ENCODE results near the gene PLXDC2.
A peak's percentile ranks its signal among the peaks of the same experiment; 100 is the strongest.

Gene PLXDC2

DNA sequence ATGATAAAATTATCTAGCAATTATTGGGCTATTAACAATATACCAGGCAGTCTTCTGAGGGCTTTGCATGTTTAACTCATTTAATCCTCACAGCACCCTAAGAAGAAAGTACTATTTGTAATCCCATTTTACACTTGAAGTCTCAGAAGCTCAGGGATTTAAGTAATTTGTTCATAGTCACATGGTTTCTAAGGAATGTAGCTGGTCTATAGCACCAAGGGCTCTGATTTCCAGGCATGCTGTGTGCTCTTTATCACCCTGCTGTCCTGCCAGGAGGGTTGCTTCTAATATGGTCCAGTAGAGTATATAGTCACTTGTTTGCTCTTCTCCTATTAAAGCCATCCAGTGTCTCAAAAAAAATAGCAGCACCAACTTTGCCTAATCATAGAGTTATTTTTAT lies 417.2 kb downstream of the PLXDC2 start:
- no peak for DNase-seq

DNA sequence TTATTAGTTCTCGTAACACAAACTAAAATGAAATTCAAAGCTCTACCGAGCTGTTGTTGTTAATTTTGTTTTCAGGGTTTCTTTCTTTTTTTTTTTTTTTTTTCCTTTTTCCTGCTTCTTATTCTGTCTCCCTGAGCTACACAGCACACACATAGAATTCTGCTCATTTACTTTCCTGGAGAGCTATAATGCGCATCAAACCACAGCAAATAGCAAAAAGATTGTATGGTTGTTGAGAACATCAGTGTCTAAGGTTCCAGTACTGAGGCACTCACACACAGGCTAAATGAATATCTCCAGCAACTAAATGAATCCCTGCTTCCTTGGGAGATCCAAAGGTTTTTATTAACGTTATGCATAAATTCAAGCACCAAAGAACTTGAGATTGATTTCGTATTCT lies 418.3 kb downstream of the PLXDC2 start:
- no peak for DNase-seq

GRCh38 chr10:20237091-20237570 lies 420.9 kb downstream of the PLXDC2 start:
- no peak for DNase-seq

- DNase-seq: no peak
Measured at GRCh38 chr10:20237586-20237985, 421.4 kb downstream of the PLXDC2 start.

DNA sequence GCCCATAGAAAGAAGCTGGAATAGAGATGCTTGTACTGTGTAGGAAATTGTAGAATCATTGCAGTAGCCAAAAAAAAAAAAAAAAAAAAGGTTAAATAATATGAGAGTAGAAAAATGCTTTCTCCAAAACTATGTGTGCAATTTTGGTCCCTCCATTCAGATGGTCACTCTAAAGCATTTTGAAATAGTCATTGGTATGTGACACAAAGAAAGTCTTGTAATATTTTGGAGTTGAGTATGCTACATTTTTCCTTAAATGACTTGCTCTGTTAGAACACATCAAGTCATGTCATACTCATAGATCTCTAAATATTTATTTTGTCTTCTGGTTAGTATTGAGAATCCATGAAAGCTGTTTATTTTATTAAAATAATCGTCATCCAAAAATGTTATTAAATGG lies 424.4 kb downstream of the PLXDC2 start:
- no peak for DNase-seq

GRCh38 chr10:20247454-20247853 lies 431.2 kb downstream of the PLXDC2 start:
- no peak for DNase-seq

DNA sequence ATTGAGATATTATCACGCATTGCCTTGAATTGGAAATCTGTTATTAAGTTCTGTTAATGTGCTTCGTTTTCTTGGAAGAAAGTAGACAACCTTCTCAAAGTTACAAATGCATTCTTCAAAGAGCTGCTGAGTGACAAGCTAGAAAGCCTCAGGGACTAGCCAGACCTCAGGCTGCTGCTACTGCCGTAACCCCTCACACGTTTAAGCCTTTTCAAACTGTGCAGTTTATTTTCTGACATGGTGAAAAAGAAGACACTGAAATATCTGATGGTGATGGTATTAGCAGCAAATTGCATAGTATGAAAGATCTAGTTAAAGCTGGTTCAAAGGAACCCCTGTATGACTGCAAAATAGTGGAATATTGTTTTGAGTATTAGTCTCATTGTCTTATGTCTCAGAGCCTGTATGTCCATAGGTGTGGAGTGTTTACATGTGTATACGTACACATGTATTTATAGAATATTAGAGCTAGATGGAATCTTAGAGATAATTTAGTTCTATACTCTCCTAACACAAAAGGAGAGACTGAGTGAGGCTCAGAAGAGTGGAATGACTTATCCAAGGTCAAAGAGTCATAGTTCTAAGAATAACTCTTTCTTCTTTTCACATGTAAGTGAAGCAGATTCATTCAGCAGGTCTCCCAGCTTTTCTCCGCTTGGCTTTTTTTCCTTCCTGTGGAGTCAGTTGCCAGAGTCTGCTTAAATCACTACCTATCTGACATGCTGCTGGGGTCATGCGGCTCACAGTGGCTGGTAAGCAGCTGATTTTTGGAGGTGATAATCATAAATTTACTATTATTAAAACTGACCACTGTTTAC lies 431.9 kb downstream of the PLXDC2 start:
- no peak for DNase-seq

GRCh38 chr10:20254078-20254477 lies 437.8 kb downstream of the PLXDC2 start:
- no peak for DNase-seq

GRCh38 chr10:20254497-20254896 lies 438.3 kb downstream of the PLXDC2 start:
- DNase-seq: no peak

DNA sequence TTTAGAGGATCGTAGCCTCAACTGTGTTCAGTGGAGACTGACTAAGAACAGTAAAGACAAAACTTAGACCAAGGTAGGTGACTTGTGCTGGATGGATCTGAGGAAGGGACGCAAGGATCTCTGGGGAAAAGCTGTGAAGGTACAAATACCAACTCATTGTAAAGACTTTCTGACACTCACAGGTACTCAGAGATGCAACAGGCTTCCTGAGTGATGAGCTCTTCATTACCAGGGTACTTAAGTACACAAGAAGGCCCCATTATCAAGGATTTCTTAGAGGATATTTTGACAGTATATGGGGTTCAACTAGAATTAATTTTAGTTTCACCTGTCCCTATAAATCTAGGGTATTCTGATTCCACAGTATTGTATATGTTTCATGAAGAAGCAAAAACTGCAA lies 440.7 kb downstream of the PLXDC2 start:
- DNase-seq: no peak

DNA sequence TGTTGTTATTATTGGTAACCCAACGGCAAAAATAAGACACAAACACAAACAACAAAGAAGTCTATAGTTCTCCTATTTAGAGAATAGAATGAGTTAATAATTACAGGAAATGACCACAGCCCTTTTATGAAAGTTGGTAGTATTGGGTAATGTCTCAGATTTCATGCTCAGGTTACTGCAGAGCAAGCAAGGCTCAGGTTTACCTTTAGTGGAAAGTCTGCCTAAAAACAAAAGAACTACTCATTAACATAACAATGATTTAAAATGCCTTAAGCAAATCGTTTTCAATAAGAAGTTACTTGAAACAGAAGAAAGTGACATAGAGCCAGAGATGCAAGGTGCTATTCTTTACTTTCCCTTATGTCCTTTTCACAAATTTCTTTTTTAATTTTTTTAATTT lies 441.2 kb downstream of the PLXDC2 start:
- DNase-seq: no peak

DNA sequence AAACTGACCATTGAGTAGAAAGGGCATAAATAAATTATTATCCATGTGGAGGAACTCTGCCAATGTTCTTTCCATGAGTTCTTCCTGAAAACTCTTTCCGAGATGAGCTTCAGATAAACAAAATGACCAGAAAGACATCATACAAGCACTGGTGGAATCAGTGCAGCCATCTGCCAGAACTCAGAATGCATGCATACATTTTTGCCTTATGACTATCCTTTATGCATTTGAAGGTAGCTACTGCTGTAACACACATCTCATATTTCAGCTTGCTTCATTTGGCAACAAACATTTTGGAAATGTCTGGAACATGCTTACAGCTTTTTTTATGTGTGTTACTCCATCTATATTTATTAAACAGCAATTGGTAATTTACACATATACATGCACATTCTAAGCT lies 448.9 kb downstream of the PLXDC2 start:
- no peak for DNase-seq

- no peak for DNase-seq
Measured at GRCh38 chr10:20267734-20268133, 451.5 kb downstream of the PLXDC2 start.

DNA sequence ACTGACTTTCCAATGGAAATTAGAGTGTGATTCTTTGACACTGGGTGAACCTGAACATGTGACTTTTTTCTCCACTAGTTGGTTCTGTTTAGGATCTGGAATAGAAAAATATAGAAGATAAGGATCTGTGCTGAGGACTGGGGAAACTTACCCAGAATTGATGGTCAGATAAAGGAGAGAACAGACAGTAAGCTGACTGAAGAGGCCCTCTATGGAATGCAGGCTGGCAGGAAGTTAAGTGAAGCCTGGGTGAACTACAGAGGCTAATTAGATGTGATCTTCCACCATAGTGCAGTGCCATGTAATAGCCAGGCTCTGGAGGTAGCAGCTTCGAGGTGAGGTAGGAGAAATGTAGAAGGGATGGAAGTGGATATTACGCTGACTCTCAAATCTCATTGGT lies 455.3 kb downstream of the PLXDC2 start:
- DNase-seq: no peak

DNA sequence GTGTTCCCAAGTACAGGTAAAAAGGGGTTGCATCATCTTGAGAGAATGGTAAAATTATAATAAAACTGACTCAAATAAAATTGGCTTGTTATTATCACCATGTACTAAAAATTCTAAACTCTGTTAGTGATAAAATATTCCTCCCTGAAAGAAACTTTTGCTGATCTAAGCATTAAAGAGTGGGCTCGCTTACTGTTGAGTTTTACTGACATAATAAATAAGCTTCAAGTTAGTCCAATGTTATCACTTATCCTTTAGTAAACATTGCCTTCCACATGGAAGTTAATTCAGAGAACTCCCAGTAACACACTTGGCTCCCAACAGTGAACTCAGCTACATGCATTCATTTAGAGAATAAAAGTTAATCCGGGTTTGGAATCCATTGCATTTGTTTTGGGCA lies 456.4 kb downstream of the PLXDC2 start:
- no peak for DNase-seq

- DNase-seq: no peak
Measured at GRCh38 chr10:20274571-20274970, 458.3 kb downstream of the PLXDC2 start.

GRCh38 chr10:20276127-20276979 lies 460.1 kb downstream of the PLXDC2 start:
- DNase-seq: peak; percentile 26

- no peak for DNase-seq
Measured at GRCh38 chr10:20277820-20278219, 461.6 kb downstream of the PLXDC2 start.

DNA sequence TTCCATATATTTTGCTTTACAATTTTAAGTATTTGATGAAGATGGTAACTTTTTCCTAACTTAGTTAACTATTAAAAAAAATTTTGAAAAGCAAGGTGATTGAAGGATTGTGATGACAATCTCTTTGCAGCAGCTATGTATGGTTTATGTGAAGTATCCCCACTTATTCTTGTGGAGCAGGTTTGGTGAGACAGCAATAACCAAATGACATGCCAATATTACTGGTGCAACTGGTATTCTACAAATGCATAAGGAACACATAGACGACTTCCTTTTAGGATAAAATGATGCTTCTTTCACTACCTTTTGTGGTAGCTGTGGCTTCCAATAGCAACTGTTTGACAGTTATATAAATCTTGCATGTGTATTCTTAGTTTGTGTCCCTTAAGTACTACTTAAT lies 465.3 kb downstream of the PLXDC2 start:
- no peak for DNase-seq

DNA sequence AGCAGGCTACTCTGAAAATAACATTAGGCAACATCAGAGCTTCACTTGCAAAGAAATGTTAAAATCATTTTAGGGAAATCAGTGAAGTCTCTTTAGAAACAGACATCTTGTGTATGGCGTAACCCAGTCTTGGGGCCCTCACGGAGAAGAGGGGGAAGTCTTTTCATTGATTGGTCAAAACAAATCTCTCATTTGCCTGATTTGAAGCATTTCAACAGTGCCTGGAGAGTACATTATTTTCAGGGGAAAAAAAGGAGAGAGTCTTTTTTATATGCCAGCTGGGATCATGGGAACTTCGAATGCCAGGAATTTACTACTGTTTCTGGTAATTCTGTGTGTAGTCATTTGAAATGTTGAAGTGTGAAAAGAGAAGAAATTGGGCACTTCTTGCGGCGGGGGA lies 471.4 kb downstream of the PLXDC2 start:
- DNase-seq: no peak

GRCh38 chr10:20288060-20288459 lies 471.8 kb downstream of the PLXDC2 start:
- no peak for DNase-seq

DNA sequence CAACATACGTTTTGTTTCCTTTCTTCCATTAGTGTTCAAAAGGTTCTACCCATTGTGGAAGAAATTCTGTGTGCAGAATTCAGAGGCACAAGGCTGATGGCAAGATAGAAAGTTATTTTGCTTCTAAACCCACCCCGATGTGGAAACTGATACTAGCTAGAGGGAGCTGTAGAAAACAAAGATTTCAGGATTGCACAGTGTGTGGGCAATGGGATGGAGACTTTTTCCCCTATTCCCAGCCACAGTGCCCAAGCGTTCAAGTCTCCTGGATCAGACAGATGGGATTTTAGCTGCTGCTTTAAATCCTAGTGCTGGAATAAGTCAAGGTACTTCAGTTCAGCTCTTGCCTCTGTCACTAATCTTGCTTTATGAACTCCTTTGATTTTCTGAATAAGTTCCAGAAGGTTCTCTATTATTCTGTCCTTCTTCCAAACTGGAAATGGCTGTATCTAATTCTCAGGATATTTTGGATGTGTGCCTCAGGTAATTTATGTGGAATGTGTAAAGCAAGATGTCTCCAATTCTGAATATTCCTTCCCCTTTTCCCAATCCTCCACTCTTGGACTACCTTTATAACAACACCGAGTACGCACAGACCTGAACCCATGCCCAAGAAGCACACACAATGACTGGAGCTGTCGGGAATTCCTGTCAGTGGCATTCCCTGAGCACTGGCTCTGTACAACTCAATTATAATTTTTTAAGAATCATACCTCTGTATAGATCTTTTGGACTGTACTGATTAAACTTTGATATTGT lies 473.0 kb downstream of the PLXDC2 start:
- no peak for DNase-seq

DNA sequence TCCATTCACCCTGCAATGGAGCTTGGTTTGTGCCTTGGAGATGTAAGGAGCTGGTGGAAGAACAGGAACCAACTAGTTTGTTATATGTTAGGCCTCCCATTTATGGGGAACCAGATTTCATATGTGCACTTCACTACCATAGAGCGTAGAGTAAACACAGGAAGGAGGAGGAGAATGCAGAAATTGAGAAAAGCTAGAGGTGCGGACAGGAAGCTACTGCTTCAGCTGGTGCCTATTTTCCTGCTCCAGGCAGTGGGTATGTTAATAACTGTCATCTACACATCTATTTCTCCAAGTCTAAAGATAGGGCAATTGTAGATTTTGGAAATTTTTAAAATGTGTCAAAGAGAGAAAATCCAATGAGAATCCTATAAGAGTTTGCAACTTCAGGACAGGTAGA lies 482.2 kb downstream of the PLXDC2 start:
- DNase-seq: no peak
